Measurements from ENCODE around the gene PCBD1.

The PCBD1 gene

GRCh38 chr10:70906953-70907636, 18.7 kb upstream of the PCBD1 start:
- Histone ChIP-seq H3K27ac (replicated peaks) (no peak overlapping the region), H3K4me3 (replicated peaks; ENCODE audit: insufficient read depth, low read length) (no peak overlapping the region), H3K27me3 (ENCODE audit: insufficient read depth, poor library complexity, severe bottlenecking) (no peaks in the 10 kb centered on the region)
- DNase-seq (ENCODE audit: low read depth in 1 of 2, low spot score in 1 of 2), result no peak
- no peak for TF ChIP-seq SPI1 (IDR thresholded peaks at IDR 0.05; ENCODE audit: borderline replicate concordance, low read depth)
- no peak for TF ChIP-seq POLR2AphosphoS5 (IDR thresholded peaks at IDR 0.05; ENCODE audit: low read depth)
- TF ChIP-seq GABPA (IDR thresholded peaks at IDR 0.05; ENCODE audit: low read depth), result no peak
- no peak for TF ChIP-seq CTCF (IDR thresholded peaks at IDR 0.05; ENCODE audit: insufficient read depth, low read length)
- TF ChIP-seq REST (IDR thresholded peaks at IDR 0.05; ENCODE audit: insufficient replicate concordance, low read depth), result no peak

- no peaks in the 10 kb centered on the region for H3K27me3 ChIP-seq (ENCODE audit: insufficient read depth, poor library complexity, severe bottlenecking)
- no peak overlapping the region for H3K27ac ChIP-seq (replicated peaks)
- no peak for DNase-seq (ENCODE audit: low read depth in 1 of 2, low spot score in 1 of 2)
- H3K4me3 ChIP-seq (replicated peaks; ENCODE audit: insufficient read depth, low read length), result no peak overlapping the region
- no peak for TF ChIP-seq POLR2AphosphoS5 (IDR thresholded peaks at IDR 0.05; ENCODE audit: low read depth)
- TF ChIP-seq REST (IDR thresholded peaks at IDR 0.05; ENCODE audit: insufficient replicate concordance, low read depth), result no peak
- no peak for TF ChIP-seq CTCF (IDR thresholded peaks at IDR 0.05; ENCODE audit: insufficient read depth, low read length)
- no peak for TF ChIP-seq GABPA (IDR thresholded peaks at IDR 0.05; ENCODE audit: low read depth)
- no peak for TF ChIP-seq SPI1 (IDR thresholded peaks at IDR 0.05; ENCODE audit: borderline replicate concordance, low read depth)
Measured at GRCh38 chr10:70906031-70906783, 17.8 kb upstream of the PCBD1 start.

GRCh38 chr10:70905071-70906021, 17.0 kb upstream of the PCBD1 start:
- no peak for DNase-seq (ENCODE audit: low read depth in 1 of 2, low spot score in 1 of 2)
- TF ChIP-seq GABPA (IDR thresholded peaks at IDR 0.05; ENCODE audit: low read depth) (no peak), POLR2AphosphoS5 (IDR thresholded peaks at IDR 0.05; ENCODE audit: low read depth) (no peak), CTCF (IDR thresholded peaks at IDR 0.05; ENCODE audit: insufficient read depth, low read length) (no peak), REST (IDR thresholded peaks at IDR 0.05; ENCODE audit: insufficient replicate concordance, low read depth) (no peak), SPI1 (IDR thresholded peaks at IDR 0.05; ENCODE audit: borderline replicate concordance, low read depth) (no peak)
- no peak overlapping the region for H3K4me3 ChIP-seq (replicated peaks; ENCODE audit: insufficient read depth, low read length)
- H3K27ac ChIP-seq (replicated peaks), result no peak overlapping the region
- H3K27me3 ChIP-seq (ENCODE audit: insufficient read depth, poor library complexity, severe bottlenecking), result no peaks in the 10 kb centered on the region
